GM06990 (cell line): Measurements from ENCODE around the gene ANO5.
"Not testable (repeated sequence)": the region's sequence is repeated elsewhere in the genome, so short reads cannot be mapped to it uniquely, and the experiment has no call there.

Experiments used
- DNase-seq: peaks from one replicate; pipeline ENCODE4 v3.0.0-alpha.2; 2011; ENCODE audit not compliant: insufficient read length; ENCODE audit errors: extremely low read depth
- H3K27me3 ChIP-seq: replicated peaks from 2 replicates; pipeline ENCODE4 v1.6.0; 2011; ENCODE audit warnings: low read length; ENCODE audit not compliant: control insufficient read depth, insufficient read depth
- H3K36me3 ChIP-seq: 2 replicates; pipeline ENCODE4 v1.5.1; 2011; ENCODE audit warnings: low read length; ENCODE audit not compliant: control insufficient read depth, insufficient read depth
- H3K4me3 ChIP-seq: replicated peaks from 2 replicates; pipeline ENCODE4 v1.5.1; 2011; ENCODE audit warnings: low read depth, mild to moderate bottlenecking, control low read depth, low read length
- TF ChIP-seq, protein P1 (sequence below): IDR thresholded peaks from 2 replicates; pipeline ENCODE4 v1.5.1; 2011; ENCODE audit warnings: low read length, control low read depth, mild to moderate bottlenecking, inconsistent platforms; ENCODE audit not compliant: insufficient read depth, poor library complexity, severe bottlenecking

ANO5 gene

DNA sequence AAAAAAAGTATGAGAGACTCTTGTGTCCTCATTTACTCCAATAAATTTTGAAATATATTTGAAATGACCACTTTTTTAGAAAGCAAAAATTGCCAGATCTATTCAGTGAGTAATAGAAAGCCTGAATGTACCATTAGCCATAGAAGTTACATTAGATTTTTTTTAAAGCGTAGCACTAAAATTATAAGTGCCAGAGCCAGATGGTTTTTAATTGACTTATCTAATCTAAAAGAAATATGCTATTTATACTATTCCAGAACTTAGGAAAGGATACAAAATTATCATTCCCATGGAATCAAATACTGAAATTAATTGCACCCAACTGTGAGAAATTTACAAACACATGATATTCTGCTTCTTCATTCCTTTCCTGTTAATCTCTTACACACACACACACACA is 80.9 kb downstream of the ANO5 start:
- no peak overlapping the region for H3K4me3 ChIP-seq
- no peaks in the 10 kb centered on the region for H3K36me3 ChIP-seq
- TF ChIP-seq, protein P1, sequence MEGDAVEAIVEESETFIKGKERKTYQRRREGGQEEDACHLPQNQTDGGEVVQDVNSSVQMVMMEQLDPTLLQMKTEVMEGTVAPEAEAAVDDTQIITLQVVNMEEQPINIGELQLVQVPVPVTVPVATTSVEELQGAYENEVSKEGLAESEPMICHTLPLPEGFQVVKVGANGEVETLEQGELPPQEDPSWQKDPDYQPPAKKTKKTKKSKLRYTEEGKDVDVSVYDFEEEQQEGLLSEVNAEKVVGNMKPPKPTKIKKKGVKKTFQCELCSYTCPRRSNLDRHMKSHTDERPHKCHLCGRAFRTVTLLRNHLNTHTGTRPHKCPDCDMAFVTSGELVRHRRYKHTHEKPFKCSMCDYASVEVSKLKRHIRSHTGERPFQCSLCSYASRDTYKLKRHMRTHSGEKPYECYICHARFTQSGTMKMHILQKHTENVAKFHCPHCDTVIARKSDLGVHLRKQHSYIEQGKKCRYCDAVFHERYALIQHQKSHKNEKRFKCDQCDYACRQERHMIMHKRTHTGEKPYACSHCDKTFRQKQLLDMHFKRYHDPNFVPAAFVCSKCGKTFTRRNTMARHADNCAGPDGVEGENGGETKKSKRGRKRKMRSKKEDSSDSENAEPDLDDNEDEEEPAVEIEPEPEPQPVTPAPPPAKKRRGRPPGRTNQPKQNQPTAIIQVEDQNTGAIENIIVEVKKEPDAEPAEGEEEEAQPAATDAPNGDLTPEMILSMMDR: no peak
- no peak for DNase-seq
- H3K27me3 ChIP-seq: no peaks in the 10 kb centered on the region

GRCh38 chr11:22275600-22275999 is 82.7 kb downstream of the ANO5 start:
- Histone ChIP-seq H3K36me3 (no peaks in the 10 kb centered on the region), H3K27me3 (no peaks in the 10 kb centered on the region), H3K4me3 (no peak overlapping the region)
- no peak for DNase-seq
- TF ChIP-seq, protein P1: no peak

DNA sequence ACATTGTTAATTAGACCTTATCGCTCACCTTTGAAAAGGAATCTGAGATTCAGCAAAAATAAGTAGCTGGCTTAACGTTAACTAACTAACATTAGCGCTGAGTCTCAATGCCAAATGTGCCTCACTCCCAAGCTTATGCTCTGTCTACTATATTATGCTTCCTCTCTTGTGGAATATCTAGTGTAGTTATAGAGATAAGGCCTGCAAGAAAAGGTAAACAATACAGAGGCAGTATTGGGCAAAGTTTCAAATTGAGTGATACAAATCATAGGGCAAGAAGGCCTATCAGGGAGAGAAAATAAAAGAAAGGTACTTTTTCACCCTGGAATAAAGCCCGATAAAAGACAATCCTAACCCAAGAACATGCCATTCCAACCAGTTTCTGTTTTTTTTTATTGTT is 83.7 kb downstream of the ANO5 start:
- DNase-seq: no peak
- TF ChIP-seq, protein P1: no peak
- Histone ChIP-seq H3K27me3 (no peaks in the 10 kb centered on the region), H3K4me3 (no peak overlapping the region), H3K36me3 (no peaks in the 10 kb centered on the region)

- H3K36me3 ChIP-seq, DNase-seq, H3K4me3 ChIP-seq: not testable (repeated sequence)
These were observed 92.1 kb downstream of the ANO5 start for GRCh38 chr11:22284991-22285390.

GRCh38 chr11:22302368-22302767 is 109.5 kb downstream of the ANO5 start:
- H3K27me3 ChIP-seq: no peaks in the 10 kb centered on the region
- DNase-seq: no peak
- TF ChIP-seq, protein P1: no peak
- no peaks in the 10 kb centered on the region for H3K36me3 ChIP-seq
- H3K4me3 ChIP-seq: no peak overlapping the region

More at GRCh38 chr11:22284991-22285390, 92.1 kb downstream of the ANO5 start:
- H3K27me3 ChIP-seq: not testable (repeated sequence)

- Histone ChIP-seq H3K36me3 (no peaks in the 10 kb centered on the region), H3K4me3 (no peak overlapping the region), H3K27me3 (no peaks in the 10 kb centered on the region)
- TF ChIP-seq, protein P1: peak; percentile 44
- DNase-seq: no peak
These were observed 111.6 kb downstream of the ANO5 start for GRCh38 chr11:22304337-22304961.
